ENCODE results near the gene RSPO1.

RSPO1 gene

DNA sequence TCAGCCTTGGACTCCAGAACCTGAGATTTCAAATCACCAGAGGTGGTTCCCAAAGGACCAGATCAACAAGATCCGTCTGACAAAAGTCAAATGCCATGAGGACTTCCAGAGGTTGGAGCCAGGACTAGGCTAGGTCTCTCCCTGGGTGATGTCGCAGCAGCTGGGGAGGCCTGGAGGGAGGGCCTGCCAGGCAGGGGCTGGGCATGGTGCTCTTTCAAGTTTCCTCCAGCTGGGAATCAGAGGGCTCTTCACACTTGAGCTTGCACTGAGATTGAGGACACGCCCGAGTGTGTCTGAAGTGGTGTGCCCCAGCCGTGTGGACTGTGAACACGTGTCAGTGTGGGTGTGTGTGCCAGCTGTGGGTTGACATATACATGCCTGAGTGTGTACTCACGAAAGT is 21.3 kb upstream of the RSPO1 start:
- DNase-seq: no peak

DNA sequence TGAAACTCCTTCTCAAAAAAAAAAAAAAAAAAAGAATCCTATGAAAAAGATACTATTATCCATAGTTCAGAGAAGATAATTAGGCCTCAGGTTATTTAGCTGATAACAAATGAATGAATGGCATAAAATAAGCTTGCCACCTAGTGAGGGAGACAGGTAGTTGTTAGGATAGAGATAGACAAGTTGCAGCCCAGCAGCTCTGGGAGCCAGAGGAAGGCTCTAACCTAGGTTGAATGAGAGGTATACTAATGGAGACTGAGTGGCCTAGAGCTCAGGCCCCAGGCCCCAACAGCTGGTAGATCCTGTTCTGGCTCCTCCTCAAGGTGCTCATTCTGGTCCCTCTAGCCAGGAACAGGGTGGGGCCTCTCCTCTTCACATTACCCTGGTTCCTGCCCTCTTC is 20.6 kb upstream of the RSPO1 start:
- no peak for DNase-seq

DNA sequence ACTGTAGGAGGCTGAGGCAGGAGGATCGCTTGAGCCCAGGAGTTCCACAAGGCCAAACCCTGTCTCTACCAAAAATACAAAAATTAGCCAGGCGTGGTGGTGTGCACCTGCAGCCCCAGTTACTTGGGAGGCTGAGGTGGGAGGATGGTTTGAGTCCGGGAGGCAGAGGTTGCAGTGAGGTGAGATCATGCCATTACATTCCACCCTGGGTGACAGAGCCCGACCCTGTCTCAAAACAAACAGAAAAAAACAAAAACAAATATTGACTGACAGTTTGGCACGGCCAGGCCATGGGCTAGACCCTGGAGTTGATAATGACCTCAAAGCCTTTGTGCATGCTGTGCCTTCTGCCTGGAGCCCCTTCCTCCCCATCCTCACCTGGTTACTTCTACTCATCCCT is 19.2 kb upstream of the RSPO1 start:
- DNase-seq: no peak

DNA sequence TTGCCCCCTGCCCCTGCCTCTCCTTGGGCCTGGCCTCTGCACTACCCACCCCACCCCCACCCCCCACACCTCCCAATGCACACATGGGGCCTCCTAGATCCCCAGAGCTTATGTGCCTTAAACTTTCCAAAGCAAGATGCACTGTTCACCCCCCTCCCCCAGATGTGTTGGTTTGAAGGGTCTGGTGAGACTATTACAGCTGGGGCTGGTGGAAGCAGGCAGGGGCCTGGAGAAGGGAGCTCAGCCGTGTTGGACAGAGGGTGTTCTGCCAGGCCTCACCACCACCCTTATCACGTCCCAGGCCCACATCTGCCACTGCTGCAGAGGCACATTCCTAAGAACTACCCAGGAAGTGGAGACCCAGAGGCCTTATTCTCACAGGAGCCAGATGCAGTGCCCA is 18.3 kb upstream of the RSPO1 start:
- DNase-seq: no peak

DNA sequence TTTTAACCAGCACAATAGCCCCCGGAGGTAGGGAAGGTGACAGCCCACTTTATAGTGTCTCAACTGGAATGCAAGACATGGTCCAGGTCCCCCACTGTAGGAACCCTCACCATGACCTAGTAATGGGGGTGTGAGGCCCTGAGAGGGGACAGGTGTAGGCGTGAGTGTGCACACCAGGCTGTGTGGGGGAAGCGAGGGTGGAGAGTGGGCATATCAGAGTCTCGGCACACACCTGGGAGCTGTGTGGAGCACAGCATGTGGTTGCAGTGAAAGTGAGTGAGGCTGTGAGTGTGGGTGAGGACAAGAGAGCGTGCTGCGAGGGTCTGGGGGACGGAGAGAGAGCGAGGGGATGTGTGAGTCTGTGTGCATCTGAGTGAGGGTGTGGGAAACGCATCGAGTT is 17.1 kb upstream of the RSPO1 start:
- no peak for DNase-seq

DNA sequence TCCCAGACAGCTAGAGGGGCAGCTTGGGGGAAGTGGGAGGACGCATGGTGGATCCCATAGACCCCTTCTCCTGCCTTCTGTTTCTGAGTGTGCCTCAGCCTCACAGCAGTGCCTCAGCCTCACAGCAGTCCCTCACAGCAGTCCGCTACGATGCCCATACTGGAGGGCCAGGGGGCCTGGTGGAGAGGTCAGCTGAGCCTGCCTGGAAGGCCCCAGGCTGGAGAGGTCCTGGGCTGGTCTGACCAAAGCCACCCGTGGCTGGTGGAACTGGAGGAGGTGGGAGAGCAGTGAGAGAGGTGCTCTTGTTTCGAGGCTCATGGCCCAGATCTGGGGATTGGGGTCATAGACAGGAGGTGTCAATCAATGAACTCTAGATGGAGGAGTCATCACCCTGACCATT is 16.0 kb upstream of the RSPO1 start:
- DNase-seq: no peak

DNA sequence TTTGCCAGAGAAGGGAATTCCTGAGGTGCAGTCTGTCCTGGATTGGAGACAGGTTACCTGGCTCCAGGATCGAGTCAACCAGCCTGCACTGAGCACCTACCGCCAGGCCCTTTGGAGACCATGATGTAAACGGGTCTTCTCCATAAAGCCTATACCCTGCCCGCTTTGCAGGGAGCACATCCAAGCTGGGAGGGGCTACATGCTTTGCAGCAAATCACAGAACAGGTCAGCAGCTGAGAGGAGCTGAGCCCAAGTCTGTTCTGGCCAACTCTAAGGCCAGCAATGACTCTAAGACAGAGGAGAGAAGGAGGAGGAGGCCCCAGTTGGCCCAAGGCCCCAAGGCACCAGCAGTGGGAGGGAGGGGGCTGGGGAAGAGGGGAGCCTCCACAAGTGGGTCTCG is 15.5 kb upstream of the RSPO1 start:
- DNase-seq: no peak

DNA sequence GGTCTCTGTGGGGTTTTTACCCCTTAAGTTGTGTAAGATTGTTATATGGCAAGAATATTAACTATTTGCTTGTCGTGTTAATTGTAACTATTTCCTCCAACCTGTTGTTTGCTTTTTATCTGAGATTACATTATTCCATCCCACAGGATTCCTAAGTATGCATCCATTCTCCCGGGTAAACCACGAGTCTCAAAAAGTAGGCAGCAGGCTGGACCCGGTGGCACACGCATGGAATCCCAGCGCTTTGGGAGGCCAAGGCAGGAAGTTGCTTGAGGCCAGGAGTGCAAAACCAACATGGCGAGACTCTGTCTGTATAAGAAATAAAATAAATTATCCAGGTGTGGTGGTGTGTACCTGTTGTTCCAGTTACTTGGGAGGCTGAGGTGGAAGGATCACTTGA is 12.6 kb upstream of the RSPO1 start:
- no peak for DNase-seq

DNA sequence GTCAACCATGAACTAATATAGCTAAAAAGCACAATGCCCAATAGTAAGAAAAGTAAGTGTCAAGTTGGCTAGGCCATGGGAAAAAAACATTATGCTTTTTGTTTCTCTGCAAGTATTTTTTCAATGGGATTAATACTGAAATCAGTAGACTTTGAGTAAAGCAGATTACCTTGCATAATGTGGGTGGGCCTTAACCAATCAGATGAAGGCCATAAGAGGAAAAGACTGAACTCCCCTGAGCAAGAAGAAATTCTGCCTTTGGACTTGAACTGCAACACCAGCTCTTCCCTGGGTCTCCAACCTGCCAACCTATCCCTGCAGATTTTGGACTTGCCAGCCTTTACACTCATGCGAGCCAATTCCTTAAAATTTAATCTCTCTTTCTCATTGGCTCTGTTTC is 6.4 kb upstream of the RSPO1 start:
- DNase-seq: no peak

DNA sequence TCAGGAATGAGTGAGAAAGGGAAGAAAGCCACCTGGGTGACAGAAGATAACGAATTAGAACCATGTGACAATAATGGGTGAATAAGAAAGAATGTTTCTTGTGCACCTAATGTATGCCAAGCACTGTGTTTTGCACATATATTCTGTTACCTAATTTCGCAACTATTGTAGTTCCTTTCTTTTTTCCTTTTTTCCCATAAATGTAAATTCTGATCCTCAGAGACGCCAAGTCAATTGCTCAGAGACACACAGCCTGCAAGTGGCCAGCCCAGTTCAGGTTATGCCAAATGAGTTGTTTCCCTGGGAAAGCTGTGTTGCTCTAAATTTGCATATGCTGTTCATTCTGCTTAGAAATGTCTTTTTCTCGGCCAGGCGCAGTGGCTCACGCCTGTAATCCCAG is 1.7 kb upstream of the RSPO1 start:
- no peak for DNase-seq

DNA sequence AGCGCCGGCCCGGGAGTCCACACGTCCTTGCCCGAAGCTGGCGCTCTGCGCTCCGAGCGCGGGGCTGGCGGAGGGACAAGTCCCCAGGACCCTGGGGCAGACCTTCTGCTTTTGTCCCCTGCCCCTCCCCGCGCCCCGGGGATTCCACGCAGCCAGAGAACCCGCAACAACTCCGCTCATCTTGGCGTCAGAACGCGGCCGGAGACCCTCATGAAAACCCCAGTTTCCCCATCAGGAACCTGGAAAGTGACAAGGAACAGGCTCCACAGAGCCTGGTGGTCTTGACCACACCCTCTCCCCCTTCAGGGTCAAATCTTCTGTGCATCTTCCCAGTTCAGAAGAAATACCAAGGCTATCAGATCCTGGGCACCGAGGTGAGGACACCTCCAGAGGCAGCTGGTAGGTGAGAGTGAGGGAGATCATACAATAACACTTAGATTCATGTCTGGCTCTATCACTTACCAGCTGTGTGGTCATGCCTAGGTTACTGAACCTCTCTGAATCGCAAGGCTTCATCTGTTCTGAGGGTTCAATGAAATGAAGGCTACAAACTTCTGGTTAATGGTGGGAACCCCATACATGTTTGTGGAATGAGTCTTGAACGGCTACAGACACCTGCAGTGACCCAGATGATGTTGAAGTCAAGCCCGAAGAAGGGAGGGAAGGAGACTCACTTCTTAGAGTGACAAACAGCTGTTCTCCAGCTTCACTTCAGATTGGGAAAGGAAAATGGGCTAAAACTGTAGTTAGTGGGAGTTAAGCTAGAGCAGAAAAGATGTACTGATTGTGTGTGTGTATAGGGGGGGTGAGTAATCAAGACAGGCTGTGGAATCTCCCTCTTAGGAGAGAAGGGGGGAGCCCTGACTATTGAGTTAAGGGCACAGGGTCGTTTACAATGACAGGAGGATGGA is 555 bp upstream of the RSPO1 start:
- DNase-seq: no peak

DNA sequence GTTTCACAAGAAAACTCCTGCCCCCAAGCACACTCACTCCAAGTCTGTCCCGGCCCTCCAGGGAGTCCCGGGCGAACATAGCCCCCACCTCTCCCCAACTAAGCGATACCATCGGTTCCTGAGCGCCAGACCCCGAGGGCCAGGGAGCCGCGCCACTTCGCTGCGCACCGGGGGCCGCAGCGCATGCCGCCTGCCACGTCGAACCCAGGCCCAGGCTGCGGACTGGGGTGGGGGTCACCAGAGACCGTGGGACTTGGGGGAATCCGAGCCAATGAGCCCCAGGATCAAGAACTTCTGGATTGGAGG is 801 bp downstream of the RSPO1 start:
- no peak for DNase-seq

DNA sequence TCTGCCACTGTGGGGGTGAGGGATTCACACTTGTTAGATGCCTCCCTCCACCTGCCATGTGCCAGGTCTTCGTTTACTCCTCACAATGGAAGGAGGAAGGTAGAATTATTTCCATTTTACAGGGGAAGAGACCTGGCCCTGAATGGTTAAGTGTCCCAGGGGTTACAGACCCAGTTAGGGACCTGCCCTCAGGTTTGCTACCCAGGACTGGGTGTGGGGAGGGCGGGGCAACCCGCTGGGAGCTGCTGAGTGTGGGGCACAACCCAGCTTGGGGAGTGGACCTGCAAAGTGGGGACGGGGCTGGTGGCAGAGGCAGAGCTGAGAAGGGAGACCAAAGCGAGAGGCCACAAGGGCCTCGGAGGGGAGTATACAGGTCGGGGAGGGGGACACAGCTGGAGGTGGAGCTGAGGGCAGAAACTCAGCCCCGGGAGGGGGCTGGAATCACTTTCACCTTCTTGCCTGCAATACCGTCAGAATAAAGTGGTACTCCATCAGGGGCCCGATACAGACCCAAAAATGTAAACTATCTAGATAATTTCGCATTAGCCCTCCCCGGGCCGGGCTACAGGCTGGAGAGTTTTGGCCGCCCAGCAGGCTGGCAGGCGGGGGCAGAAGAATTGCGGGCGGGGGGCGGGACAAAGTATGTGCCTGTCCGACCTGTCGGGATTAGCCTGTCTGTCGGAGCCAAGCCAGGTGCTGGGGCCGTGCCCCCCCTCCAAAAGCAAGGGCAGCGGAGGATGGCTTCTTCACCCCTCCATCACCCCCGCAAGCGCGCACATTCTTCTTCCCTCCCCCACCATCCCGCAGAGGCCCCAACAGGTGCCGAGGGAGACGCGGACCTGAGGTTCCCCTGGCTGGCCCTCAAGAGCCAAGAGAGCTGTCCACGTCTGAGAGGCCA is 1.4 kb downstream of the RSPO1 start:
- DNase-seq: no peak

DNA sequence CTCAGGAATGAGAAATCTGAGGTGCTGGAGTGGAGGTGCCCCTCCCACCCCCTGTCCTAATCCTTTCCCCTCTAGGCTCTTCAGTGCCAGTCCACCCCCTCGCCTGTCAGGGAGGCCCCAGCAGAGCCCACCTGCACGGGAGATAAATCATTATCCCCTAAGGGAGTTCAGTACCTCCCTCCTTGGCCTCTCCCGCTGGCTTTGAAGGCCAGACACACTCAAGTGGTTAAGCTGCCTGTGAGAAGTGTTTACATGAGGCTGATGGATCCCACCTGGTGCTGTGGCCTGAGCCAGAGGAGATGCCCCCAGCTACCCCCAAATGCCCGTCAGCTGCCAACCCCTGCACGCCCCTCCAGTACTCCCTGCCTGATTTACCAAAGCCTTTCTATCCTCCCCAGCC is 3.7 kb downstream of the RSPO1 start:
- DNase-seq: no peak

DNA sequence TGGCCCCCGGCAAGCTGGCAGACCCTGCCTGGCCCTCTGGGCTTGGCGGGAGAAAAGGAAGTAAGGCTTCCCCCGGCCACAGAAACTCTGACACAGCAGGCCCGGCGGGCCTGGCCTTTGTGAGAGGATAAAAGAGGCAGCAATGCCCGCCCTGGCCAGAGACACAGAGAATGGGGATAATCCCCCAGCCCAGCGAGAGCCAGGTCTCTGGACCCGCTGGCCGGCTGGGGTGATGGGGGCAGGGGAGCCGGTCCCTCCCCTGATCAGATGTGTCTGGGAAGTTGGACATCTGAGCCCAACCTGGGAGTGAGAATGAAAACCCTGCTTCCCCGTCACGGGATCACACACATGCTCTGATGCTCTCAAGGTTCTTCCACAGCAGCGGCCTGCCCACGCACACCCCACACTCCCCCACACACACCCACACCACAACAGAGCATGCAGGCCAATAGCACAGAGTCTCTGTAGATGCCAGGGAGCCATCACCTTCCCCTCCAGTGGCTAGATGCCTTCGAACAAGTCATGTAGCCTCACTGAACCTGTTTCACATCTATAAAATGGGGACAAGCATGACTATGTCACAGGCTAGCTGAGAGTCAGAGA is 4.2 kb downstream of the RSPO1 start:
- no peak for DNase-seq

DNA sequence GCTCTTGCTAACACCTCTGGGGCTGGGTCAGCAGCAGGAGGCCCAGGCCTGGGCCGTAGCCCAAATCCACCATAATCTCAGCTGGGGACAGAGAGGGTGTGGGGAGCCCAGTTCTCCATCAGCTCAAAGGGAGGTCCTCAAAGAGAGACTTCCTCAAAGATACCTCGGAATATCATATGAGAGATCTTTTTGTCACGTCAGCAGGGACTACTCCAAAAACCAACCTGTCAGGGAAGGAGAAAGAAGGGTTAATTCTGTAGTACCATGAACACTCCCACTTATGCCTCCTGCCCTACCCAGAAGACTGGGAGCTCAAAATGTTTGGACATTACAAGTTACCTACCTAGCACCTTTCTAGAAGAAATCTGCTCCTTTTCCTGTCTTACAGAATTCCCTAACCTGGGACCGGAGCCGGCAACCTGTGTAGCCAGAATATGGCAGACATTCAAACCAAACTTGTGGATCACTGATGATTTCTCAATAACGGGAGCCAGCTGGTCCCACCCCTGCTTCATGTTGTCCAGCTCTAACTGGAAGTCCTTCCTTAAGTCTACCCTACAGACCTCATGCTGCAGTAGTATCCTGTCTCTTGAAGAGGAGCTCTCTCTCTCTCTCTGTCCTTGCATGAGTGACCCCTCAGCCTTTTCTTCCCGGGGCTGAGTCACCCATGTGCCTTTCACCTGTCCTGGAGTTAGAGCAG is 4.8 kb downstream of the RSPO1 start:
- DNase-seq: no peak

DNA sequence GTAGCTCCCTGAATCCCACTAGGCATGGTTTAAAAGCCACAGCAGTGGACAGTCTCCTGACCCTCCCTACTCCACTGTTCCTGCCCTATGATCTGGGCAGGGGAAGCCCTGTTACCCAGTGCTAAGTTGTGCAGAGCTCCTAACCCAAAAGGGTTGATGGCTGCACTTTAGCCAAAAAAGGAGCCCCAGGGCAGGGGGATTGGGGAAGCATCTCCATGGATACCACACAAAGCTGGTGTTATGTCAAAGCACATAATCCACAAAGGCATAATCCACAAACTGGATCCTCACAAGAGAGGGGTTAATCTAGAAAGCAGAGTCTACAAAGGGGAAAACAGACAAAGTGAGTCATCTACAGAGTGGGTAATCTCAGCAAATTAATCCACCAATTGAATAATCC is 5.7 kb downstream of the RSPO1 start:
- DNase-seq: no peak

DNA sequence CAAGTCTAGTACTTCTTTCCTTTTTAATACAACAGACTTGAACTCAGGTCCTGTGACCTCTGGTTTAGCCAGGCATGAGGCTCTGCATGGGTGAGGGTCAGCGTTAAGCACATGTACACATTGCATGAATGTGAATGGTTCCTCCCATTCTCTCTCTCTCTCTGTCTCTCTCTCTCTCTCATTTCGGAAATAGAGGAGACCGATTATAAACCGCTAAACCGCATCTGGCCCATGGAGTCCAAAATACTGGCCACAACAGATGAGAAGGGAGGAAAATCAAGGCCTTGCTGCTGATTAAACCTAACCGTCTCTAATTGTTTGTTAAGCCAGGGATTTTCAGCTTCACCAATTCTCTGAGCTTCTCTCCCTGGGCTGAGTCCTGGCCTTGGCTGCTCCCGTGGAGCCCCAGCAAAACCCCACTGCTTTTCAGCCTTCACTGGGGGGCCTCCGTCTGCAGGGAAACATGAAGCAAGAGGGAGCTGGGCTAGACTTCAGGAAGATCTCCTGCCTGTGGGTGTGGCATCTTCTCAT is 6.6 kb downstream of the RSPO1 start:
- DNase-seq: no peak

DNA sequence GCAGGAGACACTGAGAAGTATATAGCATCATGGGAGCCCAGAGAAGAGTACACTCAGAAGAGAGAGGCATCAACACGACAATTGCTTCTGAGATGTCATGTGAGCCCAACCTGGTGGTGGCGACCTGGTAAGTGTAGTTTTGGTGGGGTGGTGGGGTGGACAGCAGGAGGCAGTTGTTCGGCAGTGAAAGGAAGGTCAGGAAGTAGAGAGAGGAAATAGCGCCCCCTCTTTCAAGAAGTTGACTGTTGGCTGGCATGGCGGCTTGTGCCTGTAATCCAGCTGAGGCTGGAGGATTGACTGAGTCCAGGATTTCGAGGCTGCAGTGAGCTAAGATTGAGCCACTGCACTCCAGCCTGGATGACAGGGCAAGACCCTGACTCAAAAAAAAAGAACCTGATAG is 12.6 kb downstream of the RSPO1 start:
- no peak for DNase-seq

DNA sequence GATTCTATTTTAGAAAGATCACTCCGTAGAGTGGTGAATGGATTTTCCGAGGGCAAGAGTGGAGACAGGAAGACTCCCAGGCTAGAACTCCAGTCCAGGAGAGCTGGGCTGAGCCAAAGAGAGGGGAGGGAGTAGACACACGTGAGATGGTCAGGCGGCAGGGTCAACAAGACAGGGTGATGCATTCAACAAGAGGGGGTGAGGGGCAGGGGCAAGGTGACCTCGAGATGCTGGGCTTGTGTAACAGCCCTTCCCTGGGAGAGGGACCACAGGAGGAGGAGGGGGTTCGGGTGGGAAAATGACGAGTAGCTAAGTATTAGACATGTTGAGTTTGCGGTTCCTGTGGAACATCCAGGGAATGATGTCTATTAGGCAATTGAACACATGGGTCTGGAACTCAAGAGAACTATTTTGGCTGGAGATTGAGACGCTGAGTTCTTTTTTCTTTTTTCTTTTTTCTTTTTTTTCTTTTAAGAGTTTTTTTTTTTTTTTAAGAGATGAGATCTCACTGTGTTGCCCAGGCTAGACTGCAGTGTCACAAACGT is 13.3 kb downstream of the RSPO1 start:
- DNase-seq: no peak

DNA sequence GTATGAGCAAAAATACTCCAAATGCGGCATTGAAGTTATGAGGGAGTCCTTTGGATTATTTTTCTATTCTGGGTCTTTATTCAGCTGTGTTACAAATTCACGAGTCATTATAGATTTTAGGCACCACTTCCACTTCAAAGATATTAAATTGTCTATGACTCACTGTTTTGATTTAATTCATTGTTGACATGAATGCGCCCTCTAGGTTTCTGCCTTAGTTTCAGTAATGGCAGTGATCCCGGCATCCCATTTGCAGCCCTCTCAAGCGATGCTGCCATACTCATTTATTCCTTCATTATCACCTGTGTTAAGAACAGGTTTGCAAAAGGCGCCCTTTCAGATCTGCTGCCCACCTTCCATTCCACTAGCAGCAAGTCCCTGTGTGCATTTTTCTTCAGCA is 14.0 kb downstream of the RSPO1 start:
- no peak for DNase-seq

DNA sequence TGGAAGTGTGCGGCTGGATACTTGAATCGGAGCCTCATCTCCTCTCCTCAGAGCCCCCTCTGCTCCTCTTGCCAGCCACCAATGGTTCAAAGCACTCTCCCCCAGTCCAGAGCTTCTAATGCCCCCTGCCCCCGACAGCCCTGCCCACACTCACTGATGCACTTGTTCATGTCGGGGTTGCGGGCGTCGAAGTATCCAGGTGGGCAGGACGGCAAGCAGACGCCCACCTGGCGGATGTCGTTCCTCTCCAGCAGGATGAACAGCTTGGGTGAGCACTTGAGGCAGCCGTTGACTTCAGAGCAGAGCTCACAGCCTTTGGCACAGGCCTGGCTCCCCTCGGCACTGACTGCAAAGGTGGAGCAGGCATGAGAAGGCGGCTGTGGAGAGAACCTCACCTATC is 18.4 kb downstream of the RSPO1 start:
- no peak for DNase-seq

DNA sequence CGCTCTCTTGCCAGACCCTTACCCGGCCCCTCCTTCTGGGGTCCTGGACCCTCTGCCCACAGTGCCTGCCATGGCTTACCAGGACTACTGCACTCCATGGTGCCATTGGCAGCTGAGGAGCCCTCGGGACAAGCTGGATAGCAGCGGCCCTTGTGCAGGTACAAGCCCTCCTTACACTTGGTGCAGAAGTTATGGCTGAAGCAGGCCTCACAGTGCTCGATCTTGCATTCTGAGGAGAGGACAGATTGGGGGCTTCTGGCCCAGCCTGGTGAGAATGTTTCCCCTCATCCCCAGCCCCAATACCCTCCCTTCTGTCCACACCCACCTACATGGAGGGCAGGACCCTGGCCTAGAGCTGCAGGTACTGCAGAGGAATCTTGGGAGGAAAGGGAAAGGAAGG is 20.6 kb downstream of the RSPO1 start:
- no peak for DNase-seq

Data from activated naive CD4-positive, alpha-beta T cell treated with anti-CD3 and anti-CD28 coated beads, Interleukin-2, amount 50 U/mL, for 16 hours (primary cell).